GM12891 (cell line): ENCODE results near the gene MARCHF3.

Experiments used
- PAX5 ChIP-seq: IDR thresholded peaks from 2 replicates; pipeline ENCODE4 v1.6.1; 2011; ENCODE audit warnings: low read length, moderate library complexity, mild to moderate bottlenecking; ENCODE audit not compliant: insufficient read depth, severe bottlenecking
- POLR2A ChIP-seq: IDR thresholded peaks from 2 replicates; pipeline ENCODE4 v1.6.1; 2011; ENCODE audit warnings: low read depth, low read length, control low read depth
- POLR2AphosphoS5 ChIP-seq: IDR thresholded peaks from 2 replicates; pipeline ENCODE4 v1.6.1; 2011; ENCODE audit warnings: low read depth, low read length, control low read depth
- POU2F2 ChIP-seq: IDR thresholded peaks from 2 replicates; pipeline ENCODE4 v1.6.1; 2011; ENCODE audit warnings: low read depth, mild to moderate bottlenecking, control low read depth, low read length, moderate library complexity
- SPI1 ChIP-seq: IDR thresholded peaks from 2 replicates; pipeline ENCODE4 v1.6.1; 2011; ENCODE audit warnings: low read depth, low read length, control low read depth
- TAF1 ChIP-seq: IDR thresholded peaks from 2 replicates; pipeline ENCODE4 v1.6.1; 2011; ENCODE audit warnings: low read depth, low read length, control low read depth

- no peak for TF ChIP-seq POLR2A
- TF ChIP-seq PAX5: no peak
- TF ChIP-seq TAF1: no peak
- no peak for TF ChIP-seq SPI1
- TF ChIP-seq POU2F2: no peak
- no peak for TF ChIP-seq POLR2AphosphoS5
Measured at GRCh38 chr5:126947146-126948010, 83.0 kb downstream of the MARCHF3 start.
